ENCODE data around the gene SAMD1.

Gene SAMD1

GRCh38 chr19:14061081-14061749 is 29.3 kb downstream of the SAMD1 start:
- H3K4me3 ChIP-seq (ENCODE audit: low read length), result no peak overlapping the region
- no peak for TF ChIP-seq CTCF (conservative IDR thresholded peaks at IDR 0.05; ENCODE audit: low read length)
- no peak for DNase-seq (ENCODE audit: low read depth)

DNA sequence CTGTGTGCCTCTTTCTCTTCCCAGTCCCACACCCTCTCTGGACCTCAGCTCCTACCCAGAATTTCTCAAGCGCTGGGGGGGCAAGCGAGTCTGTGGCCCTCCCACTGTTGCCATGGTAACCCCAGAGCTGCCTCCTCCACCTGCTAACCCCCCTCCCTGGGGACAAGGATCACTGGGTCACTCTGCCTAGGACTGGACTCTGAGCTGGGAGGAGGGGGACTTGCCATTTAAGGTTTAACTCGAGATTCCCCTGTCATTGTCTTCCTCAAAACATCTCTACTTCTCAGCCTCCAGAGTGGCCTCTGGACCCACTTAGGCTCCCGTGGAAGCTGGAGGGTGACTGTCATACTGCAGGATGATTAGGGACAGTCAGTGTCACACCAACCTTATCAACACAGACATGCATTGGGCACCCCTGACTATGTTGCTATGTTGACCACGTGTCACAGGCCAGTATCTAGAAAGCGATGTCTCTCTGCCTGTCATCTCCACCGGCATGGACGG is 30.8 kb downstream of the SAMD1 start:
- H3K4me3 ChIP-seq (ENCODE audit: low read length), result no peak overlapping the region
- no peak for TF ChIP-seq CTCF (conservative IDR thresholded peaks at IDR 0.05; ENCODE audit: low read length)
- no peak for DNase-seq (ENCODE audit: low read depth)

DNA sequence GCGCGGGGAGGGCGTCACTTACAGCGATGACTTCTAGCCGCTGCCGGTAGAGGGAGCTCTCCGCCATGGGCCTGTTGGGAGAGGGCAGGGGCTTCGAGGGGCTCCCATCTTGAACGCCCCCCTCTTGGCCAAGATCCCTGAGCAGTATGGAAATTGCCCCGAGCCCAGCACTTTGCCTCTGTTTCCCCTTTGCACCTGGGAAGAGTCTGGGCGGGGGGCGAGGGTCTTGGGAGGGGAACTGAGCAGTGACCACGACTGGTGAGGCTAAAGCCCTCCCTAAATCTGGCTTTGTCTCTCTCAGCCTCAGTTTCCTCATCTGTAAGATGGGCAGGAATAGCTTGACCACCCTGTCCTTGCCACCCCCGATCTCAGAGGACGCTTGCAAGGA is 31.5 kb downstream of the SAMD1 start:
- DNase-seq (ENCODE audit: low read depth), result no peak
- TF ChIP-seq CTCF (conservative IDR thresholded peaks at IDR 0.05; ENCODE audit: low read length), result peak; percentile 64

DNA sequence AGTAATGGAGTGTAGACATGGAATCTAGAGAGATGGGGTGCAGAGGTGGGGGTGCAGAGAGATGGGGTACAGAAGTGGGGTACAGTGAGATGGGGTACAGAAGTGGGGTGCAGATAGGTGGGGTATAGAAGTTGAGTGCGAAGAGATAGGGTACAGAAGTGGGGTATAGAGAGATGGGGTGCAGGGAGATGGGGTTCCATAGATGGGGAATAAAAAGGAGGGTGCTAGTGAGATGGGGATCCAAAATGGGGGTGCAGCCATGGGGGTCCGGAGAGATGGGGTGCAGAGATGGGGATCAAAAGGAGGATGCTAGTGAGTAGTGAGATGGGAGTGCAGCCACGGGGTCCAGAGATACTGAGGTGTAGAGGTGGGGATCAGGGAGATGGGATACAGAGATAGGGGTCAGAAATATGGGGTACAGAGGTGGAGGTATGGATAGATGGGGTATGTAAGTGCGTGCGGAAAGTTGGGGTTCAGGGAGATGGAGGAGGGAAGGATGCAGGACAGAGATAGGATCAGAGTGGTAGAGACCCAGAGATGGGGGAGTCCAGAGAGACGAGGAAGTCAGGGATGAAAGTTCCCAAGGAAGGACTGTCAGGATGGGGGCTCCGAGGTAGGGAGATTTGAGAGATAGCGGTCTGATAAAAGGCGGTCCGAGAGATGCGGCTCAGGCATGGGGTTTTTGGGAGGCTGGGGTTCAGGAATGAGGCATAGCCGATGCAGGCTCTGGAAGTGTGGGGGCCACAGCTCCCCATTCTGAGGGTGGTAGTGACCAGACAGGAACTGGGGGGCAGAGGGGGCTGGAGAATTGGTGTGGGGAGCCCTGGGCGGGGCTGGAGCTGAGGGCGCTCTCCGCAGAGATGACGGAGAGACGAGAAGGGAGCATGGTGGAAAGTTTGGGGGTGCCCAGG is 32.1 kb downstream of the SAMD1 start:
- TF ChIP-seq CTCF (conservative IDR thresholded peaks at IDR 0.05; ENCODE audit: low read length), result no peak
- peak overlapping the region; percentile 37; the same call in 1 of the 2 replicates for H3K4me3 ChIP-seq (ENCODE audit: low read length)
- DNase-seq (ENCODE audit: low read depth), result no peak

More for the DNA sequence above, 31.5 kb downstream of the SAMD1 start:
- H3K4me3 ChIP-seq (ENCODE audit: low read length), result no peak overlapping the region

DNA sequence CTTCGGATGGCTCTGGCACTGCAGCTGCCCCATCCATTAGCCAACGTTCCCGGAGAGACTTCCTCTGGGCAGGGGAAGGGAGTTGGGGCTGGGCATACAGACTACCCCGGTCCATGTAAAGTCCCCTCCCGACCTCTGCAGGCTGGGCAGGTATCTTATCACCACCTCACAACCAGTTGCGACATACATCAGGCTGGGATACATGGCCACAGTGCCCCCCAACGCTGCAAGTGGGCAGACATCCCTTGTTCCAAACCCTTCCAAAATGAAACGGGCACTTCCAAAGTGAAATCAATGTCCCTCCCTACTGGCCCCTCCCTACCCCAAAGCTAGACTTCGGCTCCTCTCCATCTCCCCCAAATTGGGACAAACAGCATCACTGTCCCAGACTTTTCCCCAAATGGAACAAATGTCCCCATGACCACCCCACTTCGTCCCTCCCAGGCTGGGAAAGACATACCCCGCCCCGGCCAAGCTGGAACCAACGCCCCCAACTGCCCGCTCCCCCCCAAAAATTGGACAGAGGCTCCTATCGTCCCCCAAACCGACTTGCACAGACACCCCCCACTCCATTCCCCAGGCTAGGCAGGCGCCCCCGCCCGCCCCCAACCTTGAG is 33.7 kb downstream of the SAMD1 start:
- DNase-seq (ENCODE audit: low read depth), result no peak
- no peak overlapping the region for H3K4me3 ChIP-seq (ENCODE audit: low read length)
- TF ChIP-seq CTCF (conservative IDR thresholded peaks at IDR 0.05; ENCODE audit: low read length), result no peak

DNA sequence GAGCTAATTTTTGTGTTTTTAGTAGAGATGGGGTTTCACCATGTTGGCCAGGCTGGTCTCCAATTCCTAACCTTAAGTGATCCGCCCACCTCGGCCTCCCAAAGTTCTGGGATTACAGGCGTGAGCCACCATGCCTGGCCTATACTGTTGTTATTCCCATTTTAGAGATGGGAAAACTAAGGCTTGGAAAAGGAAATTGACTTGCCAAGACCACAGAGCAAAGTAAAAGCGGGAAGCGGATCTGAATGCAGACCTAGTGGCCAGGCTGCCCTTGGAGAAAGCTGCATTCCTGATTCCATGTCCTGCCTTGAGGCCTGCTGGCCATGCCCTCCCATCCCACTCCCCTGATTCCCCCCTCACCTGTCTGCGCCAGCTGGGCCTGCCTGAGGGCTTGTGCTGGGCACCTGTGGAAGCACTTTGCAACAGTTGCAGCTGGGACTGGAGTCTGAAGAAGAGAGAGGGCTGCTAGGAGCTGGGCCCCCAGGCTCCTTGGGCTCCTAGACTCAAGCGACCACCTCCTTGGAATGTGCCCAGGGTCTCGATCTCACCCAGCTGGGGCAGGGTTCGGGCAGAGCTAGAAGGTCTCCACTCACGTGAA is 34.4 kb downstream of the SAMD1 start:
- no peak for DNase-seq (ENCODE audit: low read depth)
- TF ChIP-seq CTCF (conservative IDR thresholded peaks at IDR 0.05; ENCODE audit: low read length), result no peak
- no peak overlapping the region for H3K4me3 ChIP-seq (ENCODE audit: low read length)
